HCT116 (cell line): ENCODE data around the gene CIC. TPM values are rescaled to one million over a fixed set of nuclear protein-coding genes. Genes with fewer than 3 reads are reported as not detected.

ENCODE experiments used
- ATAC-seq: fragments of 200-7000 bp; cut with Tn5 transposase; 2 replicates; pipeline ENCODE4 v1.9.1; 2020; ENCODE audit warnings: mild to moderate bottlenecking, moderate library complexity
- BruUV-seq: library from RNA; stranded (reverse); fragments of 400-500 nt; replicated peaks from 2 replicates; lab custom pipeline; 2021; lab: Mats Ljungman, UMichigan
- CTCF ChIA-PET: fragments of 300-600 bp; sonication (Branson Sonifier 250); formaldehyde crosslinking; loops from one replicate; lab custom pipeline; 2021; ENCODE audit warnings: antibody characterized with exemption; lab: Charles Lee
- POLR2A ChIA-PET: fragments of 300-600, 350-600 bp; sonication (Branson Sonifier 250); formaldehyde crosslinking; loops from one replicate; lab custom pipeline; 2021; ENCODE audit warnings: antibody characterized with exemption; lab: Charles Lee
- RAD21 ChIA-PET, 2 experiments: fragments of 300-600 bp; sonication (Branson Sonifier 250); formaldehyde crosslinking; loops; one replicate each; lab custom pipeline; 2023; ENCODE audit warnings: low total read pairs in 2 of 2; ENCODE audit not compliant: uncharacterized antibody in 2 of 2, unreplicated experiment in 2 of 2, low non-redundant PET in 1 of 2; lab: Charles Lee
- DNase-seq: peaks from one replicate; pipeline ENCODE4 v3.0.0-alpha.2; 2010; ENCODE audit warnings: low read depth, low spot score
- H2AFZ ChIP-seq: fragments of 200-600 bp; shearing (Covaris generic), sonication (generic); 2 replicates; pipeline ENCODE4 v1.6.1; 2017; ENCODE audit warnings: low read depth, mixed run types, mixed read lengths, antibody characterized with exemption, low read length; ENCODE audit not compliant: poor library complexity, severe bottlenecking
- H3K27ac ChIP-seq: 2 replicates; pipeline ENCODE4 v1.5.1; 2012; ENCODE audit warnings: low read depth, low read length
- H3K27me3 ChIP-seq: fragments of 200-600 bp; sonication (generic); 2 replicates; pipeline ENCODE4 v1.6.1; 2016; ENCODE audit warnings: mixed run types, low read length, mixed read lengths; ENCODE audit not compliant: insufficient read depth
- H3K36me3 ChIP-seq, 2 experiments: fragments of 200-500 bp in 1 of 2; fragments of 200-600 bp in 1 of 2; sonication (Bioruptor generic) in 1 of 2; sonication (generic) in 1 of 2; 2 replicates each; pipeline versions ENCODE4 v1.5.1 to v1.6.1; 2014 to 2016; ENCODE audit warnings: low read length in 2 of 2, inconsistent platforms in 1 of 2, mixed read lengths in 1 of 2, mixed run types in 1 of 2; ENCODE audit not compliant: insufficient read depth in 2 of 2, control insufficient read depth in 1 of 2
- H3K4me1 ChIP-seq, 2 experiments: fragments of 200-600 bp in 1 of 2; sonication (generic) in 1 of 2; 2 replicates each; pipeline versions ENCODE4 v1.5.1 to v1.6.1; 2012 to 2017; ENCODE audit warnings: low read length in 2 of 2, inconsistent platforms in 1 of 2, mild to moderate bottlenecking in 1 of 2, mixed read lengths in 1 of 2, mixed run types in 1 of 2, moderate library complexity in 1 of 2; ENCODE audit not compliant: insufficient read depth in 2 of 2, control insufficient read depth in 1 of 2
- H3K4me2 ChIP-seq: fragments of 200-600 bp; sonication (generic); 2 replicates; pipeline ENCODE4 v1.6.1; 2017; ENCODE audit warnings: mixed run types, low read length, mixed read lengths
- H3K4me3 ChIP-seq, 2 experiments: fragments of 200-600 bp in 1 of 2; sonication (generic) in 1 of 2; replicated peaks in 1 of 2; 2 replicates each; pipeline ENCODE4 v1.5.1; 2011 to 2016; ENCODE audit warnings: low read length in 2 of 2, control low read depth in 1 of 2, low read depth in 1 of 2, mild to moderate bottlenecking in 1 of 2, mixed read lengths in 1 of 2, mixed run types in 1 of 2
- H3K79me2 ChIP-seq: fragments of 200-600 bp; sonication (generic); 2 replicates; pipeline ENCODE4 v1.6.1; 2017; ENCODE audit warnings: mild to moderate bottlenecking, mixed run types, low read length, moderate library complexity, mixed read lengths; ENCODE audit not compliant: insufficient read depth
- H3K9ac ChIP-seq: fragments of 200-600 bp; sonication (generic); 2 replicates; pipeline ENCODE4 v1.6.1; 2016; ENCODE audit warnings: low read length, mixed read lengths
- H3K9me2 ChIP-seq: fragments of 200-600 bp; sonication (generic), shearing (Covaris generic); 2 replicates; pipeline ENCODE4 v1.6.1; 2017; ENCODE audit warnings: mixed run types, mild to moderate bottlenecking, moderate library complexity; ENCODE audit not compliant: insufficient read depth
- H3K9me3 ChIP-seq, 2 experiments: fragments of 200-500 bp in 1 of 2; fragments of 200-600 bp in 1 of 2; sonication (Bioruptor generic) in 1 of 2; sonication (generic) in 1 of 2; 2 replicates each; pipeline ENCODE4 v1.6.1; 2014 to 2017; ENCODE audit warnings: low read length in 2 of 2, mixed read lengths in 2 of 2, inconsistent platforms in 1 of 2, low read depth in 1 of 2, mild to moderate bottlenecking in 1 of 2, mixed run types in 1 of 2, moderate library complexity in 1 of 2; ENCODE audit not compliant: control insufficient read depth in 1 of 2, insufficient read depth in 1 of 2
- H4K20me1 ChIP-seq: fragments of 200-600 bp; sonication (generic), shearing (Covaris generic); 2 replicates; pipeline ENCODE4 v1.6.1; 2017; ENCODE audit warnings: mixed run types, mild to moderate bottlenecking, moderate library complexity; ENCODE audit not compliant: insufficient read depth
- CBX3 ChIP-seq: IDR thresholded peaks from 2 replicates; pipeline ENCODE4 v1.6.1; 2012; ENCODE audit warnings: low read depth
- EGR1 ChIP-seq: IDR thresholded peaks from 2 replicates; pipeline ENCODE4 v1.6.1; 2012; ENCODE audit warnings: low read depth
- ELF1 ChIP-seq: IDR thresholded peaks from 2 replicates; pipeline ENCODE4 v1.6.1; 2012; ENCODE audit warnings: low read depth, borderline replicate concordance
- EZH2 ChIP-seq: fragments of 200-600 bp; sonication (generic); IDR thresholded peaks from 2 replicates; pipeline ENCODE4 v1.6.1; 2017; ENCODE audit warnings: antibody characterized with exemption, mixed run types
- EZH2phosphoT487 ChIP-seq: fragments of 200-600 bp; IDR thresholded peaks from 2 replicates; pipeline ENCODE4 v1.6.1; 2018; ENCODE audit warnings: antibody characterized with exemption, borderline replicate concordance
- POLR2A ChIP-seq: IDR thresholded peaks from 2 replicates; pipeline ENCODE4 v1.7.0; 2011; ENCODE audit warnings: borderline replicate concordance; ENCODE audit not compliant: insufficient read depth, insufficient read length; ENCODE audit errors: extremely low read depth
- POLR2AphosphoS5 ChIP-seq: IDR thresholded peaks from 2 replicates; pipeline ENCODE4 v1.6.1; 2011; ENCODE audit warnings: mild to moderate bottlenecking, low read depth, low read length, moderate library complexity
- RAD21 ChIP-seq: IDR thresholded peaks from 2 replicates; pipeline ENCODE4 v1.6.1; 2012; ENCODE audit warnings: low read depth, mild to moderate bottlenecking
- SIN3A ChIP-seq: IDR thresholded peaks from 2 replicates; pipeline ENCODE4 v1.6.1; 2012; ENCODE audit warnings: low read depth
- SRF ChIP-seq: IDR thresholded peaks from 2 replicates; pipeline ENCODE4 v1.6.1; 2012; ENCODE audit warnings: low read depth
- YY1 ChIP-seq: IDR thresholded peaks from 2 replicates; pipeline ENCODE4 v1.6.1; 2011; ENCODE audit warnings: low read length, low read depth, moderate library complexity, mild to moderate bottlenecking; ENCODE audit not compliant: insufficient replicate concordance; ENCODE audit errors: extremely low read depth
- ZNF274 ChIP-seq: fragments of 200-500 bp; sonication (Bioruptor generic); IDR thresholded peaks from 2 replicates; pipeline ENCODE4 v1.6.1; 2014; ENCODE audit warnings: mild to moderate bottlenecking, low read depth, low read length, inconsistent platforms
- intact Hi-C: fragments of 100-400 bp; cut with micrococcal nuclease; formaldehyde crosslinking; loops from 2 replicates; pipeline ENCODE4 v1.10.0; 2022
- total RNA-seq: library from RNA; stranded (reverse); gene quantifications from one replicate; pipeline ENCODE4 v1.2.1, GENCODE V29; 2021; ENCODE audit not compliant: unreplicated experiment
- TF ChIP-seq, protein P1 (sequence below): IDR thresholded peaks from 2 replicates; pipeline ENCODE4 v1.6.1; 2011; ENCODE audit warnings: mild to moderate bottlenecking, low read length, moderate library complexity; ENCODE audit not compliant: insufficient replicate concordance; ENCODE audit errors: extremely low read depth
- TF ChIP-seq, protein P2 (sequence below), 3 experiments: fragments of 200-600 bp in 1 of 3; sonication (generic) in 1 of 3; IDR thresholded peaks in 2 of 3; conservative IDR thresholded peaks in 1 of 3; 2 replicates each; pipeline ENCODE4 v1.5.1; 2012 to 2017; ENCODE audit warnings: low read depth in 2 of 3, low read length in 2 of 3, antibody characterized with exemption in 1 of 3, borderline replicate concordance in 1 of 3, control low read depth in 1 of 3, mild to moderate bottlenecking in 1 of 3, mixed read lengths in 1 of 3, mixed run types in 1 of 3, moderate library complexity in 1 of 3; ENCODE audit not compliant: insufficient read depth in 1 of 3
- TF ChIP-seq, protein P3 (sequence below): IDR thresholded peaks from 2 replicates; pipeline ENCODE4 v1.6.1; 2012
- TF ChIP-seq, protein P4 (sequence below): IDR thresholded peaks from 2 replicates; pipeline ENCODE4 v1.6.1; 2012; ENCODE audit warnings: low read depth

The CIC gene
- total RNA-seq, 1 experiment from 2014 or later = 52.0 TPM

DNA sequence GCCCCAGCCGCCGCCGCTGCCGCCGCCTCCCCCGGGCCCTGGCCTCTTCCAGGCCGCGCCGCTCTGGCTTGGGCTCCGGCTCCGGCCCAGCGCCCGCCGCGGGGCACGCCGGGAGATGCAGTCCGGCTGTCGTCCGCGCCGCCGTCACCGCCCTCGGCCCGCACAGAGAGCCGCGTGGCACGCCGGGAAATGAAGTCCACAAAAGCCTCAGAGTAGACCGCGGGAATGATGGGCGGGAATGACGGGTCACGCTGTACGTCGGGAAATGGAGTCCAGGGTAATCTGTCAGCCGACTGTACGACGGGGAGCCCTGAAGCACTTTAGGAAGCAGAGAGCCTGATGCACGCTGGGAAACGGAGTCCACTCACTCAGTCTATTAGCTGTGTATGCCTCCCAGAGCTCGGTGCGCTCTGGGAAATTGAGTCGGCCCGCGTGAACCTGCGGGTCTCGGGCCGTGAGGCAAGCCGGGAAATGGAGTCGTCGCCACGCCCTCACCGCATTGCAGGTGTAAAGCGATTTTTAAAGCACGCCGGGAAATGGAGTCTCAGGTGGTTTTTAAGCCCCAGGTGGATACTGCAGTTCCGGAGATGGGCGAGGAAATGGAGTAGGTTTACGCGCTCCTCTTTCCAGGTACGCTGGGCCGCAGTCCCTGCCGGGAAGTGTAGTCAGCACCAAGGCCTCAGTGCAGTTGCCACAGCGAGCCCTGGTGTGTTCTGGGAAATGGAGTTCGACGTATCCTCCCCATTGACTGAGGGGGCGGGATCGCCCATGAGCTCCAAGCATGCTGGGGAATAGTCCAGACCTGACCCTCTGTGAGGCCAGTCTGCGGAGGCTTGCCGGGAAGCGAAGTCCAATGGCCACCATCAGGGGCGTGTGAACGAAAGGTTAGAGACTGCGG is 26.3 kb upstream of the CIC start, which contains the start of gene GSK3A:
Gene GSK3A (minus strand): TSS at position 91 of the 898 bp plus-strand sequence. CDS start 137 bp downstream, outside the sequence.
- H3K9ac ChIP-seq = peak within 1 kb of the TSS; percentile 79
- no peaks in the 10 kb centered on the region; the same call in 1 of the 2 replicates for H4K20me1 ChIP-seq
- H2AFZ ChIP-seq = no peak within 1 kb of the TSS
- peak within 1 kb of the TSS; percentile 78 for H3K27ac ChIP-seq
- no peaks in the 10 kb centered on the region for H3K9me3 ChIP-seq
- peaks cover 13 to 43% of the 10 kb centered on the region in 2 experiments for H3K4me1 ChIP-seq
- H3K27me3 ChIP-seq = no peaks in the 10 kb centered on the region
- ChIA-PET CTCF (interaction anchor here (0.7 to 2.1 kb wide), 12 partner anchors 16 to 197 kb away, joined by 3 to 17 read pairs (median 4); partner anchors contain the start of genes PAFAH1B3 and POU2F2), POLR2A (interaction anchor here (0.5 to 2.4 kb wide), 23 partner anchors 9 to 1608 kb away, joined by 3 to 19 read pairs (median 5); partner anchors contain the start of genes PAFAH1B3, POU2F2, PRR19 and ZNF526), RAD21 (interaction anchor here (0.5 to 1.5 kb wide), 7 partner anchors 9 to 59 kb away, joined by 3 to 7 read pairs (median 4); partner anchors contain the start of genes PAFAH1B3 (in 1 of the 2) and PRR19 (in 1 of the 2))
- peak; percentile 78 for ATAC-seq
- BruUV-seq = no TSS peak
- peak within 1 kb of the TSS; percentile 86 for H3K4me2 ChIP-seq
- peaks cover 45% of the 10 kb centered on the region for H3K79me2 ChIP-seq
- DNase-seq = peak; percentile 99
- peaks cover 4 to 11% of the 10 kb centered on the region in 2 experiments; a peak in 1 of 4 replicates for H3K36me3 ChIP-seq
- H3K9me2 ChIP-seq = no peaks in the 10 kb centered on the region
- H3K4me3 ChIP-seq = peak within 1 kb of the TSS; percentile 69 to 93
- intact Hi-C loops = loop anchor here (1.0 to 5.0 kb wide), 3 partner anchors 38 to 155 kb away; partner anchors contain the start of gene MEGF8
- no peak for TF ChIP-seq EZH2
- TF ChIP-seq EGR1 = peak; percentile 93
- TF ChIP-seq ZNF274 = no peak
- peak; percentile 67; the same call in 1 of the 2 replicates for TF ChIP-seq SRF
- TF ChIP-seq SIN3A = 0 out of 2 replicates have a peak, but pooled peaks have one; percentile 65
- TF ChIP-seq, protein P1, sequence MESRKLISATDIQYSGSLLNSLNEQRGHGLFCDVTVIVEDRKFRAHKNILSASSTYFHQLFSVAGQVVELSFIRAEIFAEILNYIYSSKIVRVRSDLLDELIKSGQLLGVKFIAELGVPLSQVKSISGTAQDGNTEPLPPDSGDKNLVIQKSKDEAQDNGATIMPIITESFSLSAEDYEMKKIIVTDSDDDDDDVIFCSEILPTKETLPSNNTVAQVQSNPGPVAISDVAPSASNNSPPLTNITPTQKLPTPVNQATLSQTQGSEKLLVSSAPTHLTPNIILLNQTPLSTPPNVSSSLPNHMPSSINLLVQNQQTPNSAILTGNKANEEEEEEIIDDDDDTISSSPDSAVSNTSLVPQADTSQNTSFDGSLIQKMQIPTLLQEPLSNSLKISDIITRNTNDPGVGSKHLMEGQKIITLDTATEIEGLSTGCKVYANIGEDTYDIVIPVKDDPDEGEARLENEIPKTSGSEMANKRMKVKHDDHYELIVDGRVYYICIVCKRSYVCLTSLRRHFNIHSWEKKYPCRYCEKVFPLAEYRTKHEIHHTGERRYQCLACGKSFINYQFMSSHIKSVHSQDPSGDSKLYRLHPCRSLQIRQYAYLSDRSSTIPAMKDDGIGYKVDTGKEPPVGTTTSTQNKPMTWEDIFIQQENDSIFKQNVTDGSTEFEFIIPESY = no peak
- TF ChIP-seq POLR2AphosphoS5 = peak; percentile 99
- TF ChIP-seq, protein P2, sequence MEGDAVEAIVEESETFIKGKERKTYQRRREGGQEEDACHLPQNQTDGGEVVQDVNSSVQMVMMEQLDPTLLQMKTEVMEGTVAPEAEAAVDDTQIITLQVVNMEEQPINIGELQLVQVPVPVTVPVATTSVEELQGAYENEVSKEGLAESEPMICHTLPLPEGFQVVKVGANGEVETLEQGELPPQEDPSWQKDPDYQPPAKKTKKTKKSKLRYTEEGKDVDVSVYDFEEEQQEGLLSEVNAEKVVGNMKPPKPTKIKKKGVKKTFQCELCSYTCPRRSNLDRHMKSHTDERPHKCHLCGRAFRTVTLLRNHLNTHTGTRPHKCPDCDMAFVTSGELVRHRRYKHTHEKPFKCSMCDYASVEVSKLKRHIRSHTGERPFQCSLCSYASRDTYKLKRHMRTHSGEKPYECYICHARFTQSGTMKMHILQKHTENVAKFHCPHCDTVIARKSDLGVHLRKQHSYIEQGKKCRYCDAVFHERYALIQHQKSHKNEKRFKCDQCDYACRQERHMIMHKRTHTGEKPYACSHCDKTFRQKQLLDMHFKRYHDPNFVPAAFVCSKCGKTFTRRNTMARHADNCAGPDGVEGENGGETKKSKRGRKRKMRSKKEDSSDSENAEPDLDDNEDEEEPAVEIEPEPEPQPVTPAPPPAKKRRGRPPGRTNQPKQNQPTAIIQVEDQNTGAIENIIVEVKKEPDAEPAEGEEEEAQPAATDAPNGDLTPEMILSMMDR (IDR thresholded peaks at IDR 0.05 in 2 of 3, conservative IDR thresholded peaks at IDR 0.05 in 1 of 3; ENCODE audit: borderline replicate concordance in 1 of 3, insufficient read depth in 1 of 3, low read depth in 2 of 3, low read length in 2 of 3) = no peak
- TF ChIP-seq CBX3 = 0 out of 2 replicates have a peak, but pooled peaks have one; percentile 30
- no peak for TF ChIP-seq RAD21
- TF ChIP-seq, protein P3, sequence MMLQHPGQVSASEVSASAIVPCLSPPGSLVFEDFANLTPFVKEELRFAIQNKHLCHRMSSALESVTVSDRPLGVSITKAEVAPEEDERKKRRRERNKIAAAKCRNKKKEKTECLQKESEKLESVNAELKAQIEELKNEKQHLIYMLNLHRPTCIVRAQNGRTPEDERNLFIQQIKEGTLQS = no peak
- TF ChIP-seq, protein P4, sequence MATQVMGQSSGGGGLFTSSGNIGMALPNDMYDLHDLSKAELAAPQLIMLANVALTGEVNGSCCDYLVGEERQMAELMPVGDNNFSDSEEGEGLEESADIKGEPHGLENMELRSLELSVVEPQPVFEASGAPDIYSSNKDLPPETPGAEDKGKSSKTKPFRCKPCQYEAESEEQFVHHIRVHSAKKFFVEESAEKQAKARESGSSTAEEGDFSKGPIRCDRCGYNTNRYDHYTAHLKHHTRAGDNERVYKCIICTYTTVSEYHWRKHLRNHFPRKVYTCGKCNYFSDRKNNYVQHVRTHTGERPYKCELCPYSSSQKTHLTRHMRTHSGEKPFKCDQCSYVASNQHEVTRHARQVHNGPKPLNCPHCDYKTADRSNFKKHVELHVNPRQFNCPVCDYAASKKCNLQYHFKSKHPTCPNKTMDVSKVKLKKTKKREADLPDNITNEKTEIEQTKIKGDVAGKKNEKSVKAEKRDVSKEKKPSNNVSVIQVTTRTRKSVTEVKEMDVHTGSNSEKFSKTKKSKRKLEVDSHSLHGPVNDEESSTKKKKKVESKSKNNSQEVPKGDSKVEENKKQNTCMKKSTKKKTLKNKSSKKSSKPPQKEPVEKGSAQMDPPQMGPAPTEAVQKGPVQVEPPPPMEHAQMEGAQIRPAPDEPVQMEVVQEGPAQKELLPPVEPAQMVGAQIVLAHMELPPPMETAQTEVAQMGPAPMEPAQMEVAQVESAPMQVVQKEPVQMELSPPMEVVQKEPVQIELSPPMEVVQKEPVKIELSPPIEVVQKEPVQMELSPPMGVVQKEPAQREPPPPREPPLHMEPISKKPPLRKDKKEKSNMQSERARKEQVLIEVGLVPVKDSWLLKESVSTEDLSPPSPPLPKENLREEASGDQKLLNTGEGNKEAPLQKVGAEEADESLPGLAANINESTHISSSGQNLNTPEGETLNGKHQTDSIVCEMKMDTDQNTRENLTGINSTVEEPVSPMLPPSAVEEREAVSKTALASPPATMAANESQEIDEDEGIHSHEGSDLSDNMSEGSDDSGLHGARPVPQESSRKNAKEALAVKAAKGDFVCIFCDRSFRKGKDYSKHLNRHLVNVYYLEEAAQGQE = no peak
- TF ChIP-seq POLR2A = peak; percentile 91
- TF ChIP-seq EZH2phosphoT487 = no peak
- peak; percentile 88 for TF ChIP-seq ELF1
- TF ChIP-seq YY1 = peak; percentile 58
